Brain microvascular endothelial cell (primary cell): ENCODE measurements around the gene REG1B.

Source experiments
- DNase-seq: peaks from one replicate; pipeline ENCODE4 v3.0.0-alpha.2; 2020
- H3K27ac ChIP-seq: fragments of 250-450 bp; sonication (Bioruptor Pico); 2 replicates; pipeline ENCODE4 v1.5.1; 2020; ENCODE audit warnings: mild to moderate bottlenecking, moderate library complexity
- H3K27me3 ChIP-seq: fragments of 250-450 bp; sonication (Bioruptor Pico); replicated peaks from 2 replicates; pipeline ENCODE4 v1.5.1; 2020; ENCODE audit warnings: mild to moderate bottlenecking
- H3K36me3 ChIP-seq: fragments of 250-450 bp; sonication (Bioruptor Pico); replicated peaks from 2 replicates; pipeline ENCODE4 v1.5.1; 2020; ENCODE audit warnings: mild to moderate bottlenecking
- H3K4me3 ChIP-seq: 2 replicates; pipeline ENCODE4 v1.5.1; 2011; ENCODE audit warnings: low read depth, mild to moderate bottlenecking, control low read depth, low read length, moderate library complexity
- CTCF ChIP-seq: IDR thresholded peaks from 2 replicates; pipeline ENCODE4 v1.5.1; 2011; ENCODE audit warnings: low read depth, mild to moderate bottlenecking, moderate library complexity, low read length, control low read depth, inconsistent platforms; ENCODE audit errors: missing control alignments
- in situ Hi-C: cut with HindIII; loops from 2 replicates; pipeline ENCODE4 v1.10.0; 2017; ENCODE audit warnings: low sequenced_read_pairs, low pct_ligation_motif_present

REG1B gene

GRCh38 chr2:79087785-79088364 lies at the start of gene REG1B:
Gene REG1B, minus strand, starts transcription at chr2:79087993. Its CDS starts 381 bp downstream, at chr2:79087612.
- no peak within 1 kb of the TSS for H3K4me3 ChIP-seq
- H3K27me3 ChIP-seq, result no peaks in the 10 kb centered on the region
- DNase-seq, result no peak
- no peak for TF ChIP-seq CTCF
- in situ Hi-C loops, result no loop called here
- no peak within 1 kb of the TSS for H3K27ac ChIP-seq
- H3K36me3 ChIP-seq, result no peaks in the 10 kb centered on the region

GRCh38 chr2:79131687-79132086 lies 43.9 kb upstream of the REG1B start:
- no peaks in the 10 kb centered on the region for H3K36me3 ChIP-seq
- DNase-seq, result no peak
- in situ Hi-C loops, result no loop called here
- no peak overlapping the region for H3K4me3 ChIP-seq
- H3K27me3 ChIP-seq, result no peaks in the 10 kb centered on the region
- no peak overlapping the region for H3K27ac ChIP-seq
- no peak for TF ChIP-seq CTCF

GRCh38 chr2:79129804-79130203 lies 42.0 kb upstream of the REG1B start:
- no peaks in the 10 kb centered on the region for H3K36me3 ChIP-seq
- H3K27me3 ChIP-seq, result no peaks in the 10 kb centered on the region
- DNase-seq, result no peak
- no peak overlapping the region for H3K4me3 ChIP-seq
- no peak for TF ChIP-seq CTCF
- no peak overlapping the region for H3K27ac ChIP-seq
- in situ Hi-C loops, result no loop called here

GRCh38 chr2:79129260-79129659 lies 41.5 kb upstream of the REG1B start:
- TF ChIP-seq CTCF, result no peak
- in situ Hi-C loops, result no loop called here
- Histone ChIP-seq H3K27ac (no peak overlapping the region), H3K4me3 (no peak overlapping the region), H3K27me3 (no peaks in the 10 kb centered on the region), H3K36me3 (no peaks in the 10 kb centered on the region)
- no peak for DNase-seq

- H3K4me3 ChIP-seq, result no peak overlapping the region
- no peaks in the 10 kb centered on the region for H3K27me3 ChIP-seq
- TF ChIP-seq CTCF, result no peak
- H3K27ac ChIP-seq, result no peak overlapping the region
- DNase-seq, result no peak
- H3K36me3 ChIP-seq, result no peaks in the 10 kb centered on the region
- in situ Hi-C loops, result no loop called here
Measured at GRCh38 chr2:79128406-79128805, 40.6 kb upstream of the REG1B start.

GRCh38 chr2:79125721-79125985 lies 37.9 kb upstream of the REG1B start:
- Histone ChIP-seq H3K4me3 (no peak overlapping the region), H3K36me3 (no peaks in the 10 kb centered on the region), H3K27me3 (no peaks in the 10 kb centered on the region), H3K27ac (no peak overlapping the region)
- in situ Hi-C loops, result no loop called here
- no peak for TF ChIP-seq CTCF
- DNase-seq, result no peak
